Large intestine (tissue), 12 donors: ENCODE data around the gene C7orf57. TPM values are rescaled to one million over a fixed set of nuclear protein-coding genes. Genes with fewer than 3 reads are reported as not detected.
"Not testable (repeated sequence)": the region's sequence is repeated elsewhere in the genome, so short reads cannot be mapped to it uniquely, and the experiment has no call there.

Source experiments
- DNase-seq, 2 donors: peaks; one replicate each; pipeline versions ENCODE4 v3.0.0 to v3.0.0-alpha.2; 2013
- H3K27ac ChIP-seq: one replicate; pipeline ENCODE4 v1.5.1; 2013; ENCODE audit warnings: low read length
- H3K27me3 ChIP-seq: 2 replicates; pipeline ENCODE4 v1.6.1; 2013; ENCODE audit warnings: low read length; ENCODE audit not compliant: control insufficient read depth, insufficient read depth
- H3K36me3 ChIP-seq: 2 replicates; pipeline ENCODE4 v1.6.1; 2013; ENCODE audit warnings: low read length; ENCODE audit not compliant: control insufficient read depth, insufficient read depth
- H3K4me1 ChIP-seq: one replicate; pipeline ENCODE4 v1.6.1; 2013; ENCODE audit warnings: low read length; ENCODE audit not compliant: control insufficient read depth, insufficient read depth
- H3K4me3 ChIP-seq: one replicate; pipeline ENCODE4 v1.5.1; 2013; ENCODE audit warnings: low read length
- H3K9me3 ChIP-seq: one replicate; pipeline ENCODE4 v1.6.1; 2013; ENCODE audit warnings: mild to moderate bottlenecking, low read depth, low read length, moderate library complexity; ENCODE audit not compliant: control insufficient read depth
- WGBS: methylation state at CpG from one replicate; pipeline ENCODE4 v1.1.5; 2013; ENCODE audit warnings: low lambda C conversion rate; ENCODE audit not compliant: insufficient coverage; 5-methylcytosine and 5-hydroxymethylcytosine counted together
- long read RNA-seq, 11 donors: transcript quantifications; one replicate each; lab custom pipeline, GENCODE V29; 2026
- polyA plus RNA-seq: library from polyadenylated mRNA; unstranded; fragments of 120-200 nt; gene quantifications from one replicate; pipeline ENCODE4 v1.2.1, GENCODE V29; 2013

The C7orf57 gene
- 0.28 TPM for polyA plus RNA-seq
- long read RNA-seq, donor 1: 0 reads
- long read RNA-seq, donor 2: 0 reads
- long read RNA-seq, donor 3: 0 reads
- long read RNA-seq, donor 4: 0 reads
- long read RNA-seq, donor 5: 0 reads
- long read RNA-seq, donor 6: 0 reads
- long read RNA-seq, donor 7: 0 reads
- long read RNA-seq, donor 8, partial matches to known transcripts: 6 of 6 reads
- long read RNA-seq, donor 8, other reads (novel, unspliced or antisense): 0 of 6 reads
- long read RNA-seq, donor 9: 0 reads
- long read RNA-seq, donor 10: 0 reads
- long read RNA-seq, donor 11: 0 reads

DNA sequence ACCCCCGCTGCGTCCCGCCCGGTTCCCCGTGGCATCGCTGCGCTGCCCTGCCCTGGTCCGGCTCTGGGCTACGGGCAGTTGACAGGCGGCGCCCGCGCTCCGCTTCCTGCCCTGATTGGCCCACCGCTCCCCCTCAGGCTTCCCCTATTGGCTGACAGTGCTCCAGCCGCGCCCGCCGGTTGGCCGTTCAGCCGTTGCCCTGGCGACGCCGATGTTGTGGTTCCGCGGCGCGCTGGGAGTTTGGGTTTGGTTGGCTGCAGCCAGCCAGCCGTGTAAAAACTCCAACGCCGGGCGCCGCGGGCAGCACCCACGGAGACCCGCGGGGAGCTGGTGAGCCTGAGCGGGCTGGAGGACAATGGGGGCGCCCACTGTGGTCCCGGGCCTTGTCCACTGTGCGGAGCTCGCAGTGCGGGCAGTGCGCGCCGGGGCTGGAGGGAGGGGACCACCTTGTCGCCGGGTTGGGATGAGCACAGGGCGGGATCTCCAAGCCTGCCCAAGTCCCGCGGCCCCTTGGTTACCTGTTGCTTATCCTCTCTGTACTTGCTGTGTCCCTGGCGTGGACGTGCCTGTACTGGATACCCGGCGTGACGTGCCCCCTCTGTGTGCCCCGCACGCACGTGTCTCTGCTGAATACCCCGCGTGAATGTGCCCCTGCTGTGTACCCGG lies at the start of gene C7orf57:
Gene C7orf57, plus strand, starts transcription at position 243 of the 666 bp plus-strand sequence. CDS start 766 bp downstream, outside the sequence.
- Histone ChIP-seq H3K27ac (no peak within 1 kb of the TSS), H3K27me3 (peaks cover 49% of the 10 kb centered on the region), H3K4me3 (peak within 1 kb of the TSS; percentile 30), H3K9me3 (no peaks in the 10 kb centered on the region), H3K36me3 (no peaks in the 10 kb centered on the region), H3K4me1 (peaks cover 9% of the 10 kb centered on the region)
- WGBS: no CpG with 5 or more reads among the region's 62 CpGs
- DNase-seq: peak; percentile 67 to 85

GRCh38 chr7:47988496-47989386 lies 46.6 kb upstream of the C7orf57 start:
- DNase-seq: peak in 1 of 2 donors; percentile 10
- Histone ChIP-seq H3K4me1 (peaks cover 9% of the 10 kb centered on the region), H3K9me3 (no peaks in the 10 kb centered on the region), H3K4me3 (no peak overlapping the region), H3K27ac (no peak overlapping the region), H3K36me3 (no peaks in the 10 kb centered on the region), H3K27me3 (no peaks in the 10 kb centered on the region)
- 75% methylated on average over 6 of the region's 8 CpGs for WGBS

DNA sequence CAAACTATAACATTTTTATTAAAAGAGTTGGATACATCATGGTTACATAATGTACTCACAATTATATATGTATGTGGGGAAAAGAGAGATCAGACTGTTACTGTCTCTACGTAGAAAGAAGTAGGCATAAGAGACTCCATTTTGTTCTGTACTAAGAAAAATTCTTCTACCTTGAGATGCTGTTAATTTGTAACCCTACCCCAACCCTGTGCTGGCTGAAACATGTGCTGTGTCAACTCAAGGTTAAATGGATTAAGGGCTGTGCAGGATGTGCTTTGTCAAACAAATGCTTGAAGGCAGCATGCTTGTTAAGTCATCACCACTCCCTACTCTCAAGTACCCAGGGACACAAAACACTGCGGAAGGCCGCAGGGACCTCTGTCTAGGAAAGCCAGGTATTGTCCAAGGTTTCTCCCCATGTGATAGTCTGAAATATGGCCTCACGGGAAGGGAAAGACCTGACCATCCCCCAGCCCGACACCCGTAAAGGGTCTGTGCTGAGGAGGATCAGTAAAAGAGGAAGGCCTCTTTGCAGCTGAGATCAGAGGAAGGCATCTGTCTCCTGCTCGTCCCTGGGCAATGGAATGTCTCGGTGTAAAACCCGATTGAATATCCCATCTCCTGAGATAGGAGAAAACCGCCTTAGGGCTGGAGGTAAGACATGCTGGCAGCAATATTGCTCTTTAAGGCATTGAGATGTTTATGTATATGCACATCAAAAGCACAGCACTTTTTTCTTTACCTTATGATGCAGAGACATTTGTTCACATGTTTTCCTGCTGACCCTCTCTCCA lies 45.5 kb upstream of the C7orf57 start:
- H3K36me3 ChIP-seq, H3K27me3 ChIP-seq, H3K4me1 ChIP-seq, H3K4me3 ChIP-seq, H3K9me3 ChIP-seq: not testable (repeated sequence)
- H3K27ac ChIP-seq: peak overlapping the region; percentile 45
- WGBS: 60% methylated on average over 2 of the region's 10 CpGs
- DNase-seq: peak; percentile 35 to 65

DNA sequence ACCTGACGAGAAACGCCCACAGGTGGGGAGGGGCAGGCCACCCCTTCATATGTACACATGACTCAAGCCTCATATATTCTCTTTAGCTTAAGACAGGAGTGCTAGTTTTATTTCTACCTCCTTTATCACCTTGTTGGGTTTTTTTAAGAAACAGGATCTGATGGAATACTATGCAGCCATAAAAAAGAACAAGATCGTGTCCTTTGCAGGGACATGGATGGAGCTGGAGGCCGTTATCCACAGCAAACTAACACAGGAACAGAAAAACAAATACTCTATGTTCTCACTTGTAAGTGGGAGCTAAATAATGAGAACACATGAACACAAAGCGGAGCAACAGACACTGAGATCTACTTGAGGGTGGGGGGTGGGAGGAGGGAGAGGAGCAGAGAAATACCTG lies 44.8 kb upstream of the C7orf57 start:
- no peak for DNase-seq
- Histone ChIP-seq H3K27me3 (no peaks in the 10 kb centered on the region), H3K4me1 (peaks cover 9% of the 10 kb centered on the region), H3K36me3 (no peaks in the 10 kb centered on the region), H3K9me3 (no peaks in the 10 kb centered on the region), H3K27ac (no peak overlapping the region), H3K4me3 (no peak overlapping the region)
- 90% methylated on average over 2 of the region's 5 CpGs for WGBS

DNA sequence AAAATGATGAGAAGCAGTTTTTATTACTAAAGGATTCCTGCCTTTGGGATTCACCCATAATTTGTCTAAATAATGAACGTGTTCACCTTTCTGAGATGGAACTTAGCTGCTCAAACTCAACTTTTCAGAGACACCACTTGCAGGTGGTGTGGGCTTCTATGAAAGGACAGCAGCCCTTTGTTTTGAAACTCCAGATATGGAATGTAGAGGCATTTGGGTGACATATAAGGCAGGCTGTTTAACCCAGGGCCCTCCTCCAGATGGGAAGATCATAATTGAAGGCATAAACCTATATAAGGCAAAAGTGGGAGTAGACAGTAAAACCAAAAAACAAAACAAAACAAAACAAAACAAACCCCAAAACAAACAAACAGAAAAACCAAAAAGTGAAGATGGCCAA lies 44.1 kb upstream of the C7orf57 start:
- H3K27ac ChIP-seq: peak overlapping the region; percentile 67
- no peak overlapping the region for H3K4me3 ChIP-seq
- WGBS: 100% methylated on average over 1 of the region's 1 CpG
- H3K4me1 ChIP-seq: peaks cover 9% of the 10 kb centered on the region
- no peaks in the 10 kb centered on the region for H3K36me3 ChIP-seq
- DNase-seq: no peak
- H3K27me3 ChIP-seq: no peaks in the 10 kb centered on the region
- H3K9me3 ChIP-seq: no peaks in the 10 kb centered on the region

DNA sequence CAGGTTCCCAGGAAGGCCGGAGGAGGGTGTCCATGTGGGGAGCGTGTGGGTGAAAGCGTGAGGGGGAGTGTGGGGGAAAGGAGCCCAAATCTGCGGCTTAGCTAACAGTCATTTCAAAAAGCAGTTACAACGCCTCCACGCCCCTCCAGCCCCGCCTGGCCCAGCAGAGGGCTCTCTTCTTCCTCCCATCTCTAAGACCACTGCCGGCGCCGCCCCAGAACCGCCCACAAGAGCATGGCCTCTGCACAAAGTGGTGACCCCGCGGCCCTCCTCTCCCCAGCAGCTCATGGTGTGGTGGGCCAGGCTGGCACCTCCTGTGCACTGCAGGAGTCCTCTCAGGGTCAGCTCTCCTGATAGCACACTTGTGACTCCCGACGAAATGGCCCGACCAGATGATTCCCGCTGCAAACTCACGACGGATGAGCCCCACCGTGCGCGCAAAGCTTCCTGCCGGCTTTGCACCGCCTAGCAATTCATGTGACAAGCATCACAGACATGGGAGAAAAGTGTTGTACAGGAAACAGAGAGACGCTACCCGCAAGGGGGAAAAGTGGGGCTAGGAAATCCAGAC lies 43.5 kb upstream of the C7orf57 start:
- no CpG with 5 or more reads among the region's 26 CpGs for WGBS
- Histone ChIP-seq H3K9me3 (no peaks in the 10 kb centered on the region), H3K36me3 (no peaks in the 10 kb centered on the region), H3K27me3 (no peaks in the 10 kb centered on the region), H3K27ac (peak overlapping the region; percentile 67), H3K4me3 (peak overlapping the region; percentile 52), H3K4me1 (peaks cover 9% of the 10 kb centered on the region)
- peak; percentile 79 to 92 for DNase-seq

GRCh38 chr7:47992446-47992845 lies 42.9 kb upstream of the C7orf57 start:
- peaks cover 9% of the 10 kb centered on the region for H3K4me1 ChIP-seq
- H3K4me3 ChIP-seq: no peak overlapping the region
- H3K27ac ChIP-seq: peak overlapping the region; percentile 67
- no peaks in the 10 kb centered on the region for H3K36me3 ChIP-seq
- DNase-seq: no peak
- 66% methylated on average over 3 of the region's 3 CpGs for WGBS
- H3K9me3 ChIP-seq: no peaks in the 10 kb centered on the region
- no peaks in the 10 kb centered on the region for H3K27me3 ChIP-seq

DNA sequence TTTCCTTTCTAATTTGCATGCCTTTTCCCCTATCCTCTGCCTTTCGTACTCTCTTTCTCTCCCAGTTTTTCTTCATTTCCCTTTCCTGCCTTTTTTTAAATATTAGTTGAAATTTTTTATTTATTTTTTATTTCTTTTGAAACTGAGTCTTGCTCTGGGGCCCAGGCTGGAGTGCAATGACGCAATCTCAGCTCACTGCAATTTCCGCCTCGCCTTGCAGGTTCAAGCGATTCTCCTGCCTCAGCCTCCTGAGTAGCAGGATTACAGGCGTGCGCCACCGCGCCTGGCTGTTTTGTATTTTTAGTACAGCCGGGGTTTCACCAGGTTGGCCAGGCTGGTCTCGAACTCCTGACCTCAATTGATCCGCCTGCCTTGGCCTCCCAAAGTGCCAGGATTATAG lies 35.9 kb upstream of the C7orf57 start:
- H3K9me3 ChIP-seq: no peaks in the 10 kb centered on the region
- no peaks in the 10 kb centered on the region for H3K36me3 ChIP-seq
- no peak for DNase-seq
- 94% methylated on average over 1 of the region's 12 CpGs for WGBS
- no peaks in the 10 kb centered on the region for H3K4me1 ChIP-seq
- H3K27ac ChIP-seq: no peak overlapping the region
- H3K4me3 ChIP-seq: no peak overlapping the region
- H3K27me3 ChIP-seq: no peaks in the 10 kb centered on the region

DNA sequence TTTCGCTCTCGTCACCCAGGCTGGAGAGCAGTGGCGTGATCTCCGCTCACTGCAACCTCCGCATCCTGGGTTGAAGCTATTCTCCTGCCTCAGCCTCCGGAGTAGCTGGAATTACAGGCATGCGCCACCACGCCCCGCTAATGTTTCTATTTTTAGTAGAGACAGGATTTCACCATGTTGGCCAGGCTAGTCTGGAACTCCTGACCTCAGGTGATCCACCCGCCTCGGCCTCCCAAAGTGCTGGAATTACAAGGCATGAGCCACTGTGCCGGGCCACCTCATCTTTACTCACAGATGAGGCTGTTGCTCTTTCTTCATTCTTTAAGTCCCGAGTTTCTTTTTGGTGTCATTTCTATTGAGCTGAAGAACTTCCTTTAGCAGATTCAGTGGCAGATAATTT lies 35.2 kb upstream of the C7orf57 start:
- not testable (repeated sequence) for DNase-seq, H3K9me3 ChIP-seq
- no CpG with 5 or more reads among the region's 13 CpGs for WGBS

More for the DNA sequence above, 35.2 kb upstream of the C7orf57 start:
- not testable (repeated sequence) for H3K4me3 ChIP-seq, H3K27ac ChIP-seq, H3K36me3 ChIP-seq, H3K4me1 ChIP-seq, H3K27me3 ChIP-seq
